ENCODE measurements around the gene MBD5. TPM values are rescaled to one million over a fixed set of nuclear protein-coding genes. Genes with fewer than 3 reads are reported as not detected.

The MBD5 gene
- total RNA-seq, 2 donors from 2014 or later, result 38.2 to 44.7 TPM

DNA sequence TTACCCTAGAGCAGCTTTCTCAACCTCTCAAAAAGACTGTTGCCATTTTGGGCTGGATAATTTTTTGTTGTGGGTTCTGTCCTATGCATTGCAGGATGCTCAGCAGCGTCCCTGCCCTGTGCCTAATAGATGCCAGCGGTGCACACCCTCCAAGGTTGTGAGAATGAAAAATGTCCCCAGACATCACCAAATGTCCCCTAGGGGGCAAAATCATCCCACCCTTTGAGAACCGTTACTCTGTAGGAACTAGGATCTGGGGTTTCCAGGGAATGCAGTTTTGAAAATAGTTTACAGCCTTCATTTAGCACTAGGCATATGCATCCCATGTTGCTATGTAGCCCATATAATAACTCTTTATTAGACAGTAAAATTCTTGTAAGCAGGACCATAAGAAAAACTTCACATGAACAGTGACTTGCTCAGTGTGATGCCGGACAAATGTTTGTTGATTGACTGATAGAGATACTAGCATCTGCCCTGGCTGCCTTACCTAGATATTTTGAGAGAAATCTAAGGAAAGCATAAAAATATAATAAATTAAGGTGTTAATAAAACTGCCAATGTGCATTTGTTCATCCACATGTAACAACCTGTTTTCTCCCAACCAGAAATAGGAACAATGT lies 544.5 kb downstream of the MBD5 start:
- no peak for TF ChIP-seq POLR2A (IDR thresholded peaks at IDR 0.05)
- TF ChIP-seq, protein P1, sequence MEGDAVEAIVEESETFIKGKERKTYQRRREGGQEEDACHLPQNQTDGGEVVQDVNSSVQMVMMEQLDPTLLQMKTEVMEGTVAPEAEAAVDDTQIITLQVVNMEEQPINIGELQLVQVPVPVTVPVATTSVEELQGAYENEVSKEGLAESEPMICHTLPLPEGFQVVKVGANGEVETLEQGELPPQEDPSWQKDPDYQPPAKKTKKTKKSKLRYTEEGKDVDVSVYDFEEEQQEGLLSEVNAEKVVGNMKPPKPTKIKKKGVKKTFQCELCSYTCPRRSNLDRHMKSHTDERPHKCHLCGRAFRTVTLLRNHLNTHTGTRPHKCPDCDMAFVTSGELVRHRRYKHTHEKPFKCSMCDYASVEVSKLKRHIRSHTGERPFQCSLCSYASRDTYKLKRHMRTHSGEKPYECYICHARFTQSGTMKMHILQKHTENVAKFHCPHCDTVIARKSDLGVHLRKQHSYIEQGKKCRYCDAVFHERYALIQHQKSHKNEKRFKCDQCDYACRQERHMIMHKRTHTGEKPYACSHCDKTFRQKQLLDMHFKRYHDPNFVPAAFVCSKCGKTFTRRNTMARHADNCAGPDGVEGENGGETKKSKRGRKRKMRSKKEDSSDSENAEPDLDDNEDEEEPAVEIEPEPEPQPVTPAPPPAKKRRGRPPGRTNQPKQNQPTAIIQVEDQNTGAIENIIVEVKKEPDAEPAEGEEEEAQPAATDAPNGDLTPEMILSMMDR (IDR thresholded peaks at IDR 0.05), result peak in 2 of 4 experiments; percentile 15 to 36
- intact Hi-C loops (cut with DNase I), result no loop called here
- WGBS, result 51% methylated on average over 4 of the region's 4 CpGs
- Histone ChIP-seq H3K4me1 (replicated peaks) (no peaks in the 10 kb centered on the region), H3K36me3 (no peaks in the 10 kb centered on the region), H3K27me3 (replicated peaks; ENCODE audit: insufficient read depth) (no peaks in the 10 kb centered on the region), H3K4me3 (no peak overlapping the region), H3K9me3 (no peaks in the 10 kb centered on the region), H3K27ac (no peak overlapping the region)
- no peak for DNase-seq (ENCODE audit: low spot score)

Small RNA genes lying within 50 kb of the gene (small RNA-seq; reads per million reads assigned to genes)
- 0 reads per million in 2 donors for gene RF00554

Other genes with a start within 250 kb of the MBD5 start
- gene ACVR2A, start 176.1 kb upstream of the MBD5 start, total RNA-seq, result 10 to 100 TPM; 18.3 to 25.8 TPM
- gene ORC4, start 354 bp upstream of the MBD5 start, total RNA-seq, result 10 to 100 TPM; 62.0 to 88.3 TPM

Measured in prostate gland (tissue), 2 donors.